Nucleus accumbens (tissue), 56 donors: ENCODE measurements around the gene KCNQ1OT1.

Source experiments
- DNase-seq, 56 donors: peaks; one replicate each; lab custom pipeline; 2025; lab: John Stamatoyannopoulos, UW

The KCNQ1OT1 gene

DNA sequence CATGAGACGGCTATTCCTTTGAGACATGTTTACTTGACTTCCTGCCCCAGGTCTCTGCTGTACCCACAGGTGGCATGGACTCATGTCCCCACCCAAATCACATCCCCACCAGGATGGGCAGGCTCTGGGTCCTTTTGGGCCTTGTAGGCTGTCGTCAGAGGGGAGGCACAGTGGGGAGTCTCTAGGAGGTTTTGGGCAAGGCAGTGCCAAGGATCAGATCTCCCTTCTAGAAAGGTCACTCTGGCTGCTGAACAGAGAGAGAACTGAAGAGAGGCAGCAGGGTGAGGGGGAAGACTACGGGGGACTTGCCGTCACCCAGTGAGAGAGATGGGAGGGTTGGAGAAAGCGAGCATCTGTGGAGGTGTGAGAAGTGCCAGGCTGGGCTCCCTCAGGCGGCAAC lies 4.6 kb upstream of the KCNQ1OT1 start:
- DNase-seq = no peak

DNA sequence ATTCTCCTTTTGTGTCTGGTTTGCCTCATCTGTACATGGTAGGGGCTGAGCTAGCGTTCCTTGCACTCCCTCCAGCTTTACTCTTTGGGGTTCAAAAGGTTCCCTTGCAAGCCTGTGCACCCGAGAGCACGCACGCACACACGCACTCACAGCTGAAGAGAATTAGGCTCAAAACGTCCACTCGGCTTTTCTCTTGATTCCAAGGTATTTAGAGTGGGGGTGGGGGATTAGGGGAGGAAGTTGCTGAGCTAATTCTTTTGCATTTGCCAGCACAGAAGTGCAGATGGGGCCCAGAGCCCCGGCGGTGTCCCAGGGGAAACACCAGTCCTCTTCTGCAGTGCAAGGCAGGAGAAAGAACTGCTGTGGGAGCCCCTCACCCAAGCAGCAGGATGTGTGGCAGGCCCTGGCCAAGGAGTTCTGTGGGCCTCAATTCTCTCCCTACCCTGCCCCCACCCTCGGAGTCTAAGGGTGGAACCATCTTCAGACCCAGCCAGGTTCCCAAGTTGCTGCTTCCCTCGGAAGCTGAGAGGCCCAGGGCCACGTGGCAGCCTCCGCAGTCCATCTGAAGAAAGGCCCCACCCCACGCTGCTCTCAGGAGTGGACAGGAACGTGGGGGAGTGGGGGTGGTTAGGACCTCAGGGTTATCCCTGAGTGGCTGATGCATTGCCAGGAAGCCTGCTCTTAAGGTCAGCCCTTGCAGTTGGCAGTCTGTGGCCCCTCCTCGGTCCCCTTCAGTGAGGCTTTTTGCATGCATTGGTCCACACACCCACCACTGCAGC lies 3.8 kb upstream of the KCNQ1OT1 start:
- no peak for DNase-seq

DNA sequence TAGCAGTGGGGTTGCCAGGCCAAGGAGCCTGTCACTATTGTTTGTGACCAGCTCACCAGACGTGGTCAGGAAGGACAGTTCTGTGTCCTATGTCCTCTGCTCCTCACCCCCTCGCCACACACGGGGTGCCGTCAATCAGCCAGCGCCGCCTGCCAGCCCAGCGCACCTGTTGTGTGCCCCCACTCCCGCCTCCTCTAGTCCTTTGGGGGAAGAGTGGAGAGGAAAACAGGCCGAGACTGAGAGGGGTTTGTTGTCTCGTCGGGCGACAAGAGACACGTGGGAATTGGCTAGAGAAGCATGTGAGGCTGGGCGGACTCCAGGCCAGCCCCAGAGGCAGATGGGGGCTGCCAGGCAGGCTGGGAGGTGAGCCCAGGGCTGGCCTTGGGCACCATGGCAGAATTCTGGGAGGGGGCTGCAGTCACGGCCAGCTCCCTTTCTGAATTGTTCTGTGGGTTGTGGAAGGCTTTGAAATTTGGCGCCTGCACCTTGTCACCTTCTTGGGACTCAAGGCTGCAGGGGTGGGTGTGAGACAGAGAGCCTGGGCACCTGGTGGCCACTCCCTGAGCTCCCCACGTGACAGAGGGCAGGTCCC lies 3.1 kb upstream of the KCNQ1OT1 start:
- peak in 17 of 56 donors; percentile 8 to 62 (median 30) for DNase-seq

DNA sequence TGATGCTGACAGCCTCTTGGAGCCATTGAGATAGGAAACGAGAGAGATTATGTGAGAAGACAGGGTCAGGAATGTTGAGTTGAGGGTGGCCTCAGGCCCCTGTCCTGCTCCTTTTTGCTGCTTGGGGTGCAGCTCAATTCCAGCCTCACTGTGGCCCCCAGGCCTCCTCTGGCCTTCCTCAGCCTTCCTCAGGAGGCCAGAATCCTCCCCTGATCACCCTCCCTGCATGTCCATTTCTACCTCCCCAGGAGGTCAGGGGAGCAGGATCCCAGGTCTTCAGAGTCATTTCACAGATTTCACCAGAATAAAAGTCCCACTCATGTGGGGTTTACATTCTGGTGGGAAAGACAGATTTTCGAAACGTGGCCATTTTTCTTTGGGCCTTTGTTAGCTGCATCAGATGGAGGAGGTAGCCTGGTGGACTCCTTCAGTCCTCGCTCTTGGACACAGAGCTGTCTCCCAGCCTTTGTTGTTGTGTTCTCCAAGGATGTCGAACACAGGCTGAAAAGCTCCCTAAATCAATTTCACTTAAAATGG lies 2.2 kb upstream of the KCNQ1OT1 start:
- DNase-seq = no peak

DNA sequence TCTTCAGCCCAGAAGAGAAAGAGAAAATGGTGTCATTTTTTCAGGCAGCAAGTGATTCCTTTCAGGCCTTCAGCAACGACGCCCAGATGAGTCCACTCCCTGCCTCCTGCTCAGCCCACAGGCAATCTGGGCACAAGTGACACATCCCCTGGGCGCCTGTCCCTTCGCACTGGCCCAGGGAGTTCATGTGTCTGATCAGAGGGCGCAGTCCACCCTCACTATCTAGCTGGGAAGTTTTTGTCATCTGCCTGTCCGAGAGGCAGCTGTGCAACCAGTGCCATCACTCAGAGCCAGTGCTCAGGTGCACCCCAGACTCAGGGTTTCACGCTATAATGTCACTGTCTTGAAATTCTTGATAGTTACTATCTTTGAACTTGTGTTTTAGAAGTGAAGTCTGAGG lies 1.4 kb upstream of the KCNQ1OT1 start:
- DNase-seq = no peak

DNA sequence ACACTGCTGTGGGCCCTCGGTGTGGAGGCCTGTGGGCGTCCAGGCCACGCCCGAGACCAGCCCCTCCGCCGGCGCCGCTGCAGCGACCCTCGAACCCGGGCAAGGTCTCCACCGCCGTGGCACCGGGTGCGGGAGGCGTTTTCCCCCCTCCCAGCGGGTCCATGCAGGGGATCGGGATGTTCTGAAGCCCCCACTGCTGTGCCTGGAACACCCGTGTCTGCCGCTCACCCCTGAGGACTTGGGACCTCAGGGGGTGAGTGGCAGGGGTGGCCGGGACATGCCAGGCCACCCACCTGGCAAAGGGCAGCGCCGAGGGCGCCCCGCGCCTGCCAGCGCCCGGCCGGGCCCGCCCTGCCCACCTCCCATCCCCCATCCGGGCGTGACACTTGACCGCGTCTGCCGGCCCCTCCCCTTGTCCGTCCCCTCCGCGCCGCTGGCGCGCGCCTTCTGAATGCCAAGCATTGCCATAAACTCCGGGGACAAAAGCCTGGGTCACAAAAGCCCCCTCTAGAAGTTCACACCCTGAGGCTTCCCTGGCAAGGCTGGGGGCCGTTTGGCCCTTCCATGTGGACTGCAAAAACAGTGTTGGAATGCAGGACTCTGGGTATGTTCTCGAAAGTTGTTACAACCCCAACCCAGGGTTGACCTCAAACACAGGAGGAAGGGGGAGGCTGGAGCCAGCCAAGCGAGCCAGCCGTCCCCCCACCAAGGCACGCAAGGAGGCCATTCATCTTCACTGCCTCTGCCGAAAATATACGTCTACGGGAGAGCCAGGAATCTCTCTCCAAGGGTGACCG lies 819 bp upstream of the KCNQ1OT1 start:
- peak in 26 of 56 donors; percentile 5 to 68 (median 38) for DNase-seq

DNA sequence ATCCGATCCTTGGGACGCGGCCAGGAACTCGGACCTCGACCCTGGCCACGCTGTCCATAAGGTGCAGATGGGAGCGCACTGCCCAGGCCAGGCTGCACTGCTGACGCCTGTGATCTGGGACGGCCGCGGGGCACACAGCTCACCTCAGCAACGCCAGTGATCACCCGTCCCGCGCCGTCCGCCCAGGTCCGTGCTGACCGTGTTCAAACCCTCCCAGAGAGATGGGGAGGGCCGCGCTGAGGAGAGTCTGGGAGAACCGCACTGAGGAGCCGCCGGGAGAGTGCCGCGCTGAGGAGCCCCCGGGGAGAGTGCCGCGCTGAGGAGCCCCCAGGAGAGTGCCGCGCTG lies 636 bp downstream of the KCNQ1OT1 start:
- no peak for DNase-seq

DNA sequence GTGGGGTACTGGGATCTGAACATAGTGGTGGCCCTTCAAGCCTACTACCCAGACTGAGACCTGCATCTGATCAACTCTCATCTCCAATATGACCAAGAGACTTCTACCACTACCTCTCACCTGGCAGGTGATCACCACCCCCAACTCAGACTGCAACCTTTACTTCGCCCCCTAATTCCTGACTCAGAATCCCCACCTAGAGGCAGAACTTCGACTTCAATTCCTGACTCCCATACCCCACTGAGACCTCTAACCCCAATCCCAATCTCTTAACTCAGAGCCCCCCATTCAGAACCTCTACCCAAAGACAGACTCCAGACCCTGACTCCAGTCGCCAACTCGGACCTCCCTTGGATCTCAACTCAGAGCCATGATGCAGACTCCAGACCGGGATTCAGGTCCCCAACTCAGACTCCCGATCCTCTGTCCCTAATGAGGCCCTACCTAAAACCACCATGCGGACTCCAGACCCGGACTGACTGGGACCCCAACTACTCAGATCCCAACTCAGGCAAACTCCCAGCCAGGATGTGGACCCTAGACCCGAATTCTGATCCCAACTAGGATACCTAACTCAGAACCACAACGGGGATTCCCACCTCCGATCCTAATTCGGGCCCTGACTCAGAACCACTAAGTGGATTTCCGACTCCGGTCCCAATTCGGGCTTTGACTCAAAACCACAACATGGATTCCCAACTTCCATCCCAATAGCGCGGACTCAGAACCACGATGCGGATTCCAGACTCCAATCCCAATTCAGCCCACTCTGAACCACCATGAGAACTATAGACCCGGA lies 1.2 kb downstream of the KCNQ1OT1 start:
- no peak for DNase-seq

DNA sequence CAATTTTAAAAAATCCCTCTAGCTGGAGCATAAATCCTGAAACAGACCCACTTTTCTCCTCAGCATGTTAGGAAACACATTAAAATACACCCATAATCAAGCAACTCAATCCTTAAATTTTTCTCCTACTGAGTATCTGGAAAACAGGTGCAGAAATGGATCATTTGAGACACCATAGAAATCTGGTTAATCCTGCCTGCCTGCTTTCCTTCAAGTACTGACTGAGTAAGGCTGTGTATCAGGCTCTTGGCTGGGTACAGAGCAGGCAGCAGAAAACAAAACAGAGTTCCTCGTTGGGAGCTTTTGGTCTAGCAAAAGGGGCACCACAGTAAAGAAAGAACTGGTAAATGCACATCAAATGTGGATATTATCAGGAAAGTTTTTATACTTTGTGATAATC lies 1.9 kb downstream of the KCNQ1OT1 start:
- DNase-seq = no peak

DNA sequence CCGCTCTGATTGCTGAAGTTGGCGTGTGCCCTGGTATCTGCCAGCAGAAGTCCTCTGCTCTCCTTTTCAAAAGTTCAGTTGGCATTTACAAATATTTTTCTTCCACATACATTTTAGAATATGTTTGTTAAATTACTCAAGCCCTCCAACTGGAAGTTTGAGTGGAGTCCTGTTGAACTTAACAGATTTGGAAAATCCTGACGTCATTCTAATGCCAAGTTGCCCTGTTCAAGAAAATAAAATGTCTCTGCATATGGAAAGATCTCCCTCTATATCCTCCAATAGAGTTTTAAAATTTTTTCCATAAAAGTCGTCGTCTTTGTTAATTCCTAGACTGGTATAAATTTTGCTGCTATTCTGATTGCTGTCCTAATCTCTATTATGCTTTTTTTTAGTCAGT lies 3.3 kb downstream of the KCNQ1OT1 start:
- DNase-seq = no peak

DNA sequence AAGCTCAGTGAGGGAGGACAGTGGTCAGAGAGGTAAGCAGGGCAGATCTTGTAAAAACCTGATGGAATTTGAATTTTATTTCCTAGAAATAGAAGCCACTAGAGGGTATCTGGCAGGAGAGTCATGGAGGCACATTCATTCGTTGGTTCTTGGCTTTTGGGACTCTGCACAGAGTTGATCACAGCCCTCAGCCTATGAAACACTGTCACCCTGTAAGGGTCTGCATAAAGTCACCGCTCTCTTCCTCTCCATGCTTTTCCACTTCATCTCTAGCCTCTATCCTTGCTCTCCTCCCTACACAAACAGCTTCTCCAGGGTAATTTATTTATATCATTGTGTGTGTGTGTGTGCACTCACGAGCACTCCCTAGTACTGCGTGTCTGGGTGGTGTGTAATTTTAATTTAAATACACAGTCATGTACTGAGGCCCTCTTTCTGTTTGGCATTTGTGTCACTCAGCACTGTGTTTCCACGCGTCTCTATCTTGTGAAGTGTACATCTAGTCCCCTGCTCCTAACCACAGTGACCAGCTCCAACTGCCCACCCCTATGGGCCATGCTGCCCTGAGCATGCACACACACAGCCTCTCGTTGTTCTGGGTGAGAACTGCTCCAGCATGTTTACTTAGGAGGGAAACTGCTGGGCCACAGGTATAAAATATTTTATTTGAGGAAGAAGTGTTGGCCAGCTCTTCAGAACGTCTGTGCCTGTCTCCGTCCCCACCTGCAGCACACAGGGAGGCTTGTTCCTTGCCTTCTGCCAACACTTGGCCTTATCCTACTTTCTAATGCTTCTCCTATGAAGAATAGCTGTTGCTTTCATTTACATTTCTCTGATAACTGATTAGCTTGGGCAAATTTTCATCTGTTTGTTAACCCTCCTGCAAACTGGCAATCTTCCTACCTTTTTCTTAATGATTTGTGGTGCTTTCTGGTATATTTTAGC lies 4.5 kb downstream of the KCNQ1OT1 start:
- DNase-seq = no peak

DNA sequence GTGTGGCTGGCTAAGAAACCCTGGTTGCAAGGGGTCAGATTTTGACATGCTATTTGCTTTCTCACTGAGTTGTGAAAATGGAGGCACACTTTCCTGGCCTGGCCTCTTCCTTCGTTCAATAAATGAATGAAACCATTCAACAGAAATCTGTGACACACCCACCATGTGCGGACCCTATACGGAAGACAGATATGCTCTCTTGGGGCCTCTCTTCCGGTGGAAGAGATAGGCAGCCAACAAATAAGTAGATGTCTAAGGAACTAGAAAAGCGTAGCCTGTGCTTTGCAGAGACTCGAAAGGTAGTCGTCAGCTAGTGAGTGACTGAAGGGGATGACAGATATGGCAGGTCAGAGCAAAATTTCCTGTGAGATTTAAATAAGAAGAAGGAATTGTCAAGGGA lies 5.3 kb downstream of the KCNQ1OT1 start:
- DNase-seq = no peak

DNA sequence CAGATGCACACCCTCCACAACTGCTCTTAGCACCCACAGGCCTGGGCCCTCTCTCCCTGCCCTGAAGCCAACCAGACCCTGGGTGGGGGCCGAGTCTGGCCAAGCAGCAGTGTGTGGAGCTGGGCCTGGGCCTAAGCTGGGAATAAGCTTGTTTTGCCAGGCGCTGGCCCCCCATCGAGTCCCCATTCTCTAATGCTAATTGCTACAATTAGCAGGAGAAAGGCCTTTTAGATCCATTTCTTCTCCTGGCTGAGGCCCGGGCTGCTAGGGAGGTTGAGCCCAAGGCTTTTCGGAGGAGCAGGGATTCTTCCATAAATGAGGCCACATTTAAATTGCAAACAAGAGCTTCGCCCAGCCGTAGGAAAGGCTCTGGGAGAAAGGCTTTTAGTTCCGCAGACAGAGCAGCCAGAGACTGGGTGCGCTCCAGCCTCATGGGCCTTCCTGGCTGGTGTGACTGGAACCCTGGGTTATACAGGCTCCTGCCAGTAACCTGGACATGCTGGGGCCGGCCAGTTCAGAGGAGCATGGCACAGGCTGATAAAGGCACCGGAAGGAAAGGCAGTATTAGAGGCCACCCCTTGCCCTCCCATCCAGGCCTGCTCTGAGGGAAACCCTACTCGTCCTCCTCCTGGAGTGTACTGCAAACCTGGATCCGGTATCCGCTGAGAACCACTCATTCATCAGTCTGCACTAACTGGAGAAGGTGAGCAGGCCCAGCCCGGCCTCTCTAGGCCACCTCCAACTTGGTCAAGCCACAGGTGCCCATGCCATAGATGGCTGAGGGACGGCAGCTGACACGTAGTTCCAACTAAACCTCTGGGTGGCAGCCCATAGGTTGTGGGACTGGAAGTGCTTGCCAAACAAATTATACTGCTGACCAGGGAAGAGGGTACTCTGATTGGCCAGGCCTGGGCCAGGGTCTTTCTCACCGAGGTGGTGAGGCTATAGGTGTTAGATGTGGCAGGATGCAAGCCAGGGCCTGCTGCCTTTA lies 6.2 kb downstream of the KCNQ1OT1 start:
- DNase-seq = peak in 23 of 56 donors; percentile 15 to 85 (median 37)

DNA sequence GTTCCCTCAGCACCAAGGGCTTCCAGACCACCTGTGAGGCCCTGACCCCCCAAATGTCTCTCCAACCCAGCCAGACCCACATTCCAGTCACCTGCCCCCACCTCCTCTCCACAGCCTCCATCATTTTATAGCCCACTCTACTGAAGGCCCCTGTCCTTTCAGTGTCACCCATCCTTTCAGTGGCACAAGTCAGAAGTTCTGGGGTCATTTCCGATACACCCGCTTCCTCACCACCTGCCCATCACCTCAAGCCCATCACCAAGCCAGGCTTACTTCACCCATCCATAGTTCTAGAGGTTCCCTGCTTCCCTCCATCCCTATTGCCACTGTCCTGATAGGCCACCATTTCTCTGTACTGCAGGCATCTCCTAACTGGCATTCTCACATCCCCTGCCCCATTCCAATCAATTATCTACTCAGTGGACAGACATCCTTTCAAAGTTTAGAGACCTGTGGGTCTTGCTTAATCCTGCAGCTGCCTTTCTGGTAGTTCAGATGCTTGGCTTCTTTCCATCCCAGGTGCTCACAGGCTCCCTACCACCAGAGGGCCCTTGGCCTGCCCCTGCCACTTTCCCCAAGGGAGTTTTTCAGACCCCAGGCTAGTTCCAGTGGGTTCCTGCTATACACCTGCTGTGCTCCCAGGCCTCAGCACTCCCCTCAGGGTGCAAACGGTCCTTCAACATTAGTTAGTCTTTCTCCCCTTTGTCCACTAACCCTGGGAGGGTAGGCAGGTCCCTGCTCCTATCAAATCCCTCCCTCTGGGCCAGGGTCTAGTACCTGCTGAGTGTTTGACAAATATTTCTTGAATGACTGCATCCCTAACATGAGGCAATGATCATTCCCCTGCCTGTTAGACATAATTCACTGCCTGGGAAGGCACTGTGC lies 7.6 kb downstream of the KCNQ1OT1 start:
- no peak for DNase-seq

DNA sequence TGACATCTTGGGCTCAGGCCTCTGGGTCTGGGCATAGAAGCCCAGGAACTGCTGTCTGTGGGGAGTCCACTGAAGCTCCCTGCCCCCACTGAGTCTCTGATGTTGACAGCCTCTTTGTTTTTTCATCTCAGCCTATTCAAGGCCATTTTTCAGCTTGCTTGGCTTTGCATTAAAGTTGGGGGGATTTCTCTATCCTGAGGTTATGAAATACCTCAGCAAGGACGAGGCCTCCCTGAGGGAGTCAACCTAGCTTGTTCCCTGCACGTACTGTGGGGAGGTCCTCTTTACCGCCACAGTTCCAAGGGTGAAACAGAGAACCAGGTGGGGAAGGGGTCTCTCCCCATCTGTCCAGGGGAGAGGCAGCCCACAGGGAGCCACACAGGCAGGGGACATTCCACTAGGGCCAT lies 8.4 kb downstream of the KCNQ1OT1 start:
- no peak for DNase-seq

DNA sequence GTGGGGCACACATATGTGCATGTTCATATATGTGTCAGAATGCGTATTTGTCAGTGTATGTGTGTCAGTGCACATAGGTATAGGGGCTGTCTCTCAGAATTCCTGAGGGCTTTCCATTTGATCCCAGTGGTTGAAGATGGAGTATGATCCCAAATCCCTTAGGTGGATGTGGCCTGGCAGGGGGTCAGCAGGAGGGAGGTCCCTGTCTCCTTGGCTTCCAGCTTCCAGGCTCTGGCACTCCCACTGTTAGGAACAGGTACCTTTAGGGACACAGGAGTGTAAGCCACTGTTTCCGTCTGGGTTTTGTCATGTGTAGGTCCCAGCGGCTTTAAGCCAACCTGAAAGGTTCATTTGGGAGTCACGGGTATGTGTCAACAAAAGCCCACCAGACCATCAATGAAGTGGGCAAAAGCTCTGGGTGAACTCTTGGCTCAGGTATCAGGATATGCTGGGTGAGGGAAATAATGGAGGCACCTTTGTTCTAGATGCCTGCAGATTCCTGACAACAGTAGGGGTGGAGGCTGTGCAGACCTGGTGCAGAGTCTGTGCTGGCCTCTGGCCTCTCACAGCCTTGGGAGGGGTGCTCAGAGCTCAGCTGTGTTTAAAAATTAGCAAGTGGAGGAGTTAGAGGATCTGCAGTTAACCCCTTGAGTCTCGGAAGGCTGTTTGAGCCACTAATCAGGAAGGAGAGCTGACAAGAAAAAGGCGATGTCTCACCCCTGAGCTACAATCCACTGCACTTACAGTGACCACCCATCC lies 9.0 kb downstream of the KCNQ1OT1 start:
- DNase-seq = no peak
